Lower leg skin (tissue), 3 donors: ENCODE measurements around the gene NEDD8.

Experiments used
- POLR2A ChIP-seq, 2 donors: fragments of 450-650 bp; IDR thresholded peaks; one replicate each; pipeline ENCODE4 v1.6.1; 2016 to 2017; ENCODE audit warnings: antibody characterized with exemption in 2 of 2, mild to moderate bottlenecking in 1 of 2, moderate library complexity in 1 of 2
- TF ChIP-seq, protein P1 (sequence below), 3 donors: fragments of 450-650 bp; IDR thresholded peaks; one replicate each; pipeline ENCODE4 v1.5.1; 2016; ENCODE audit warnings: antibody characterized with exemption in 3 of 3, mild to moderate bottlenecking in 3 of 3, moderate library complexity in 2 of 3

DNA sequence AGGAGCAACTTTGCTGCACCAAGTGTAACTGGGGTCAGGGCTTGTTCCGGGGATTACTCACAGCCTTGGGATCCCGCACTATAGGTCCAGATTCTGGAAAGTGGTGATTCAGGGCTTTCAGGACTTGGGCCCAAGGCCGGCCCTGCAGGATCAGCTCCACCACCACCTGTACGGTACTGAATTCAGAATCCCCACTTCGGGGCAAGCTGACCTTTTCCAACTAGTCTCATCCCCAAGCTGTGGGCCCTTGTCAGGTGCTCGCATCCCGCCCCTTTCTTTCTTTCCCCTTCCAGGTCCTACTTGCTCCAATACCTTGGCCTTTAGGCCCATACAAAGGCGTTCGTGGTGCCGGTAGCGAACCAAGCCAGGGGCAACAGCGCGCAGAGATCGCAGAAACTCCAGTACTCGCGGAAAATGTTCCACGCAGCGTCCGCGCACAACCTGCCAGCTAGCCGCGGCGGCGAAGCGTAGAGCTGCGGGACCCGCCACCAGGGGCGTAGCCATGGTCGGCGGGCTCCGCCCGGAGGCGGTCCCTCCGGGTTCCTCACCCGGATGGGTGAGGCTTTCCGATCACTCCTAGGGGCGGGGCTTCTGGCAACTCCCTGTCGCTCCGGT, 9.8 kb upstream of the NEDD8 start:
- TF ChIP-seq, protein P1, sequence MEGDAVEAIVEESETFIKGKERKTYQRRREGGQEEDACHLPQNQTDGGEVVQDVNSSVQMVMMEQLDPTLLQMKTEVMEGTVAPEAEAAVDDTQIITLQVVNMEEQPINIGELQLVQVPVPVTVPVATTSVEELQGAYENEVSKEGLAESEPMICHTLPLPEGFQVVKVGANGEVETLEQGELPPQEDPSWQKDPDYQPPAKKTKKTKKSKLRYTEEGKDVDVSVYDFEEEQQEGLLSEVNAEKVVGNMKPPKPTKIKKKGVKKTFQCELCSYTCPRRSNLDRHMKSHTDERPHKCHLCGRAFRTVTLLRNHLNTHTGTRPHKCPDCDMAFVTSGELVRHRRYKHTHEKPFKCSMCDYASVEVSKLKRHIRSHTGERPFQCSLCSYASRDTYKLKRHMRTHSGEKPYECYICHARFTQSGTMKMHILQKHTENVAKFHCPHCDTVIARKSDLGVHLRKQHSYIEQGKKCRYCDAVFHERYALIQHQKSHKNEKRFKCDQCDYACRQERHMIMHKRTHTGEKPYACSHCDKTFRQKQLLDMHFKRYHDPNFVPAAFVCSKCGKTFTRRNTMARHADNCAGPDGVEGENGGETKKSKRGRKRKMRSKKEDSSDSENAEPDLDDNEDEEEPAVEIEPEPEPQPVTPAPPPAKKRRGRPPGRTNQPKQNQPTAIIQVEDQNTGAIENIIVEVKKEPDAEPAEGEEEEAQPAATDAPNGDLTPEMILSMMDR (IDR thresholded peaks at IDR 0.05) = no peak
- TF ChIP-seq POLR2A (IDR thresholded peaks at IDR 0.05) = no peak
